K562 (cell line): ENCODE measurements around the gene WBP1L. TPM values are rescaled to one million over a fixed set of nuclear protein-coding genes. Genes with fewer than 3 reads are reported as not detected.

Source experiments
- AFF1 ChIP-seq, 2 experiments: fragments of 450-650 bp; IDR thresholded peaks; 2 replicates each; pipeline ENCODE4 v1.6.1; 2018; ENCODE audit warnings: mild to moderate bottlenecking in 2 of 2, low read depth in 1 of 2; ENCODE audit not compliant: partially characterized antibody in 2 of 2
- CGGBP1 ChIP-seq: fragments of 250-450 bp; sonication (Bioruptor Pico); IDR thresholded peaks from 2 replicates; pipeline ENCODE4 v1.9.0; 2021; ENCODE audit warnings: mild to moderate bottlenecking
- DACH1 ChIP-seq: fragments of 450-650 bp; IDR thresholded peaks from 2 replicates; pipeline ENCODE4 v1.6.1; 2018; ENCODE audit not compliant: partially characterized antibody
- RCOR1 ChIP-seq, 2 experiments: IDR thresholded peaks; 2 replicates each; pipeline ENCODE4 v1.6.1; 2012; ENCODE audit warnings: low read depth in 2 of 2, low read length in 2 of 2, borderline replicate concordance in 1 of 2, improper control_type of control experiment in 1 of 2
- TRIM28 ChIP-seq: fragments of 450-650 bp; IDR thresholded peaks from 2 replicates; pipeline ENCODE4 v1.6.1; 2017
- YBX1 ChIP-seq: fragments of 450-650 bp; IDR thresholded peaks from 2 replicates; pipeline ENCODE4 v1.7.1; 2016; ENCODE audit warnings: mild to moderate bottlenecking
- ZBTB40 ChIP-seq, 2 experiments: fragments of 450-650 bp in 1 of 2; sonication (generic) in 1 of 2; formaldehyde crosslinking in 1 of 2; IDR thresholded peaks; 2 replicates each; pipeline versions ENCODE4 v1.7.1 to v1.9.0; 2016 to 2022; ENCODE audit warnings: inconsistent platforms in 1 of 2, mild to moderate bottlenecking in 1 of 2, missing genetic modification reagents in 1 of 2
- ZEB2 ChIP-seq: fragments of 450-650 bp; IDR thresholded peaks from 2 replicates; pipeline ENCODE4 v1.6.1; 2016
- polyA plus RNA-seq, 8 experiments: library from polyadenylated mRNA; depleted of rRNA in 4 of 8; stranded (reverse) in 5 of 8; unstranded in 3 of 8; fragments of >200 nt; fragmentation: Nextera tagmentation in 2 of 8; fragmentation: Illumina TruSeq in 1 of 8; extraction: Ambion mirVana in 2 of 8; extraction: Trizol in 1 of 8; gene quantifications; 2 replicates each; pipeline versions ENCODE4 v1.2.1 to v1.2.3, GENCODE V29; 2011 to 2014; ENCODE audit warnings: inconsistent platforms in 1 of 8, missing spikeins in 1 of 8
- total RNA-seq, 7 experiments: library from RNA; depleted of rRNA in 6 of 7; stranded (reverse); fragments of >200 nt in 6 of 7; fragmentation: Illumina TruSeq in 2 of 7; extraction: Trizol in 2 of 7; gene quantifications; 2 replicates each; pipeline versions ENCODE4 v1.2.1 to v1.2.3, GENCODE V29; 2011 to 2021; ENCODE audit warnings: low replicate concordance in 1 of 7

Gene WBP1L
- total and polyA plus RNA-seq, 9 of the 15 experiments (the other 6 are each of a cell fraction or from before 2014, with no cell fraction given), result 3.2 to 14.4 (median 11.3) TPM

- TF ChIP-seq ZBTB40 (IDR thresholded peaks at IDR 0.05) (peak; percentile 51), ZBTB40 (CRISPR knock-in tag; IDR thresholded peaks at IDR 0.05) (no peak), CGGBP1 (CRISPR knock-in tag) (no peak), DACH1 (peak; percentile 64), RCOR1 (IDR thresholded peaks at IDR 0.05; ENCODE audit: borderline replicate concordance in 1 of 2, low read depth in 2 of 2, low read length in 2 of 2) (peak in 1 of 2 experiments; percentile 59; a peak in 1 of 4 replicates), AFF1 (IDR thresholded peaks at IDR 0.05; ENCODE audit: low read depth in 1 of 2, partially characterized antibody in 2 of 2) (no peak), ZEB2 (peak; percentile 62), YBX1 (no peak), TRIM28 (no peak)
Measured at GRCh38 chr10:102814453-102814871, 70.7 kb downstream of the WBP1L start (continued).
